LNCAP (cell line): ENCODE data around the gene KLK7.

Source experiments
- CTCF ChIP-seq: fragments of 450-650 bp; IDR thresholded peaks from 2 replicates; pipeline ENCODE4 v1.5.1; 2017; ENCODE audit warnings: mild to moderate bottlenecking

KLK7 gene

GRCh38 chr19:50939596-50939995 lies 44.1 kb downstream of the KLK7 start:
- TF ChIP-seq CTCF = no peak

GRCh38 chr19:50933640-50934039 lies 50.1 kb downstream of the KLK7 start:
- TF ChIP-seq CTCF = no peak

GRCh38 chr19:50932690-50933083 lies 51.0 kb downstream of the KLK7 start:
- TF ChIP-seq CTCF = no peak

GRCh38 chr19:50932018-50932689 lies 51.6 kb downstream of the KLK7 start:
- no peak for TF ChIP-seq CTCF

GRCh38 chr19:50931023-50931422 lies 52.7 kb downstream of the KLK7 start:
- no peak for TF ChIP-seq CTCF

GRCh38 chr19:50928831-50929230 lies 54.9 kb downstream of the KLK7 start:
- no peak for TF ChIP-seq CTCF
